GM18519 (cell line): ENCODE measurements around the gene ST3GAL3.

Source experiments
- ATAC-seq: cut with Tn5 transposase; IDR thresholded peaks from one replicate; pipeline ENCODE4 v1.9.1; 2021; ENCODE audit warnings: mild to moderate bottlenecking, moderate library complexity; ENCODE audit not compliant: unreplicated experiment, low FRiP score

Gene ST3GAL3

GRCh38 chr1:43844114-43844513 lies 136.8 kb downstream of the ST3GAL3 start:
- no peak for ATAC-seq

GRCh38 chr1:43847290-43847689 lies 140.0 kb downstream of the ST3GAL3 start:
- no peak for ATAC-seq

GRCh38 chr1:43847882-43848281 lies 140.5 kb downstream of the ST3GAL3 start:
- ATAC-seq = no peak

- no peak for ATAC-seq
Observed at GRCh38 chr1:43849670-43850069, 142.3 kb downstream of the ST3GAL3 start.

- no peak for ATAC-seq
Observed at GRCh38 chr1:43850591-43851233, 143.4 kb downstream of the ST3GAL3 start.

- ATAC-seq = no peak
Observed at GRCh38 chr1:43851561-43852338, 144.4 kb downstream of the ST3GAL3 start.

- no peak for ATAC-seq
Observed at GRCh38 chr1:43853161-43853921, 146.0 kb downstream of the ST3GAL3 start.

GRCh38 chr1:43854473-43854872 lies 147.1 kb downstream of the ST3GAL3 start:
- no peak for ATAC-seq

GRCh38 chr1:43856188-43856587 lies 148.9 kb downstream of the ST3GAL3 start:
- no peak for ATAC-seq

GRCh38 chr1:43857163-43857562 lies 149.8 kb downstream of the ST3GAL3 start:
- ATAC-seq = no peak

- no peak for ATAC-seq
Observed at GRCh38 chr1:43858324-43858723, 151.0 kb downstream of the ST3GAL3 start.

GRCh38 chr1:43861337-43861736 lies 154.0 kb downstream of the ST3GAL3 start:
- ATAC-seq = no peak

- ATAC-seq = no peak
Observed at GRCh38 chr1:43861988-43862735, 154.8 kb downstream of the ST3GAL3 start.

- no peak for ATAC-seq
Observed at GRCh38 chr1:43864111-43865045, 157.0 kb downstream of the ST3GAL3 start.

GRCh38 chr1:43866201-43866600 lies 158.9 kb downstream of the ST3GAL3 start:
- ATAC-seq = no peak

- ATAC-seq = no peak
Observed at GRCh38 chr1:43867976-43868740, 160.8 kb downstream of the ST3GAL3 start.

- ATAC-seq = no peak
Observed at GRCh38 chr1:43868741-43869067, 161.4 kb downstream of the ST3GAL3 start.

GRCh38 chr1:43870306-43870705 lies 163.0 kb downstream of the ST3GAL3 start:
- no peak for ATAC-seq
